ENCODE results near the gene PGA5.
"Not testable (repeated sequence)": the region's sequence is repeated elsewhere in the genome, so short reads cannot be mapped to it uniquely, and the experiment has no call there.

Gene PGA5

DNA sequence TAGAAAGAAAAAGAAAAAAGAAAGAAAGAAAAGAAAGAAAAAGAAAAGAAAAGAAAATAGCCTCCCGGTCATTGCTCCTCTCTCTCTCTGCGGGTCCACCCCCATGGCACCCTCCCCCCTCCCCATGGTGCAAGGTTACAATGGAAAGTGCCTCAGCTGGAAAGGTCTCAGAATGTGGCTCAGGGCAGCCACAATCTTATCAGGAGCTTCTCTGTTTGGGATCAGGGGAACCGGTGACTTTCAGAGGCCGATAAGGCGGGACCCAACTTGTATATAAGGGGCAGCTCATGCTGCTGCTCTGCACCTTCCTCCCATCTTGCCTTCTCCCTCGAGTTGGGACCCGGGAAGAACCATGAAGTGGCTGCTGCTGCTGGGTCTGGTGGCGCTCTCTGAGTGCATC lies at the start of gene PGA5:
PGA5 (plus strand) TSS at position 301 of the 400 bp plus-strand sequence; CDS start at position 353, 52 bp downstream.
- H3K4me3 ChIP-seq (ENCODE audit: low read length), result not testable (repeated sequence)

GRCh38 chr11:61193596-61193995 lies 47.4 kb upstream of the PGA5 start:
- no peak overlapping the region for H3K4me3 ChIP-seq (ENCODE audit: low read length)
- no peak for TF ChIP-seq ZNF274 (IDR thresholded peaks at IDR 0.05; ENCODE audit: low read depth, low read length)

DNA sequence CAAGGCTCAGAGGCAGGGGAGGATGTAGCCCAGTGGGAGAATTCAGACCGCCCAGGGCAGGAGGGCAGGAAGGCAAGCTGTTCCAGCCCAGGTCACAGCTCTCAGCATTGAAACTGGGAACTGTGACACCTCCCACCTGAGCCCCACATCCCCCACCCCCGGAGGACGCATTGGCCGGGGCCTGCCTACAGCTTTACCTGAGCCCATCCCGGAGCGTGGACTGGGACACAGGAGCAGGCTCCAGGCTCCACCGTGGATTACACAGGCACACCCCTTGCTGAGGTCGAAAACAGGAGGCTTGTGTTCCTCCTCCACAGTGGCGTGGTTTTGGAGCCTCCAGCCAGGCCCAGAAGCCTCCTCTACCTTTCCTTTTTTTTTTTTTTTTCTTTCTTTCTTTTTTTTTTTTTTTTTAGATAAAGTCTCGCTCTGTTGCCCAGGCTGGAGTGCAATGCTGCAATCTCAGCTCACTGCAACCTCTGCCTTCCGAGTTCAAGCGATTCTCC lies 46.8 kb upstream of the PGA5 start:
- TF ChIP-seq ZNF274 (IDR thresholded peaks at IDR 0.05; ENCODE audit: low read depth, low read length), result no peak
- H3K4me3 ChIP-seq (ENCODE audit: low read length), result no peak overlapping the region

GRCh38 chr11:61194981-61195695 lies 45.8 kb upstream of the PGA5 start:
- no peak overlapping the region for H3K4me3 ChIP-seq (ENCODE audit: low read length)
- TF ChIP-seq ZNF274 (IDR thresholded peaks at IDR 0.05; ENCODE audit: low read depth, low read length), result no peak

DNA sequence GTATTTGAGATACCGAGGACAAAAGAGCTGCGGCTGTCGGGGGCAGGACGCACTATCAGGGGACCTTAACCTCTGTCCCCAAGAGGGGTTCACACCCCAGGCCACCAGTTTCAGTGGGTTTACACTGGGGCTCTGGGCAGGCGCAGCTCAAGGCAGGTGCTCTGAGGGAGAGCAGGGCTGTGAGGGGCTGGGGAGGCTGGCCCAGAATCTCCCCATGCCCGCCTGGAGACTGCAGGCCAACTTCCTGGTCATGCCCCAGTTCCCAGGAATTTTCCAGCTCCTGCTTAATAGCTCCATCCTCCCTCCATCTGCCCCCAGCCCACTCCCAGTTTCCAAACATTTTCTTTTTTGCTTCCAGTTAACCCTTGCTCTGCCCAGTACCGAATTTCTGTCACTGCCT lies 45.3 kb upstream of the PGA5 start:
- TF ChIP-seq ZNF274 (IDR thresholded peaks at IDR 0.05; ENCODE audit: low read depth, low read length), result no peak
- H3K4me3 ChIP-seq (ENCODE audit: low read length), result no peak overlapping the region

- no peak overlapping the region for H3K4me3 ChIP-seq (ENCODE audit: low read length)
- TF ChIP-seq ZNF274 (IDR thresholded peaks at IDR 0.05; ENCODE audit: low read depth, low read length), result no peak
These were observed 42.6 kb upstream of the PGA5 start for GRCh38 chr11:61198361-61198760.

GRCh38 chr11:61198948-61199523 lies 41.9 kb upstream of the PGA5 start:
- no peak overlapping the region for H3K4me3 ChIP-seq (ENCODE audit: low read length)
- no peak for TF ChIP-seq ZNF274 (IDR thresholded peaks at IDR 0.05; ENCODE audit: low read depth, low read length)

DNA sequence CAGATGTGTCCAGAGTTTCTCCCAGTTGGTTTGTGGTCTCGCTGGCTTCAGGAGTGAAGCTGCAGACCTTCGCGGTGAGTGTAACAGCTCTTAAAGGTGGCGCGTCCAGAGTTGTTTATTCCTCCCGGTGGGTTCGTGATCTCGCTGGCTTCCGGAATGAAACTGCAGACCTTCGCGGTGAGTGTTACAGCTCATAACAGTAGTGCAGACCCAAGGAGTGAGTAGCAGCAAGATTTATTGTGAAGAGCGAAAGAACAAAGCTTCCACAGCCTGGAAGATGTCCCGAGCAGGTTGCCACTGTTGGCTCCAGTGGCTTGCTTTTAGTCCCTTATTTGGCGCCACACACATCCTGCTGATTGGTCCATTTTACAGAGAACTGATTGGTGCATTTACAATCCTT lies 39.5 kb upstream of the PGA5 start:
- no peak for TF ChIP-seq ZNF274 (IDR thresholded peaks at IDR 0.05; ENCODE audit: low read depth, low read length)
- no peak overlapping the region for H3K4me3 ChIP-seq (ENCODE audit: low read length)

GRCh38 chr11:61202950-61203746 lies 37.8 kb upstream of the PGA5 start, which contains the start of gene PGA3:
PGA3 (plus strand) TSS chr11:61203515; CDS start chr11:61203565, 50 bp downstream.
- H3K4me3 ChIP-seq (ENCODE audit: low read length), result not testable (repeated sequence)

DNA sequence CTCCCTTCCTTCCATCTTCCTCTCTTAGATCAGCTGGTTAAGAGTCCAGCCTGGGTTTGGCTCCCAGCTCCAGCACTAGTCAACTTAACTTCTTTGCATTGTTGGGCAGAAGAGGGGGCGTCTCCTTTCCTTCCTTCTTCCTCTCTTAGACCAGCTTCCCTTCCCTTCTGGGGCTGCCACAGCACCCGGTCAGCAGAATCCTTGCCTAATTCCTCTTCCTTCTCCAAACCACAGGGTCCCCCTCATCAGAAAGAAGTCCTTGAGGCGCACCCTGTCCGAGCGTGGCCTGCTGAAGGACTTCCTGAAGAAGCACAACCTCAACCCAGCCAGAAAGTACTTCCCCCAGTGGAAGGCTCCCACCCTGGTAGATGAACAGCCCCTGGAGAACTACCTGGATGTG lies 37.1 kb upstream of the PGA5 start:
- H3K4me3 ChIP-seq (ENCODE audit: low read length), result not testable (repeated sequence)

DNA sequence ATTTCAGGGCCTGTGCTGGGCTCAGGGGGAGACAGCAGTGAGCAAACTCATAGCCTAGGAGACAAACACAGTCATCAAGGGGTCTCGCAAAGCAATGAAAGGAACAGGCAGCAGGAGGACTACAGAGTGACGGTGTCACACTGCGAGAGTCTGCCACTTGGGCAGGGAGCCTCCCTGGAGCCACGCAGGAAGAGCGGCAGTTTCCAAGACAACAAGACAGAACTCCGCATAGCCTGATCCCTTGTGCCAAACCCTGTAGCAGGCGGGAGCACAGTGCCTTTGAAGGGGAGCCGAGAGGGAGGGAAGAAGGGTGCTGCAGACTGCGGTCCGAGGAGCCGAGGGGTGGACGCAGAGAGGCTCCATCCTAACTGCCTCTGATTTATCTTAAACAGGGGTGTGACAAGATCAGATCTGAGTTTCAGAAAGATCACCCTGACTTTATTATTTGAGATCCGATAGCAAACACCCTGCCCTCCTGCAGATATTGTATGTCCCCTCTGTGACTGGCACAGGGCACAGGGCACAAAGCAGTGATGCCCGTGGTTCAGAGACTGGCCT lies 36.4 kb upstream of the PGA5 start:
- not testable (repeated sequence) for H3K4me3 ChIP-seq (ENCODE audit: low read length)

GRCh38 chr11:61207636-61208310 lies 33.2 kb upstream of the PGA5 start:
- H3K4me3 ChIP-seq (ENCODE audit: low read length), result not testable (repeated sequence)

GRCh38 chr11:61210629-61211028 lies 30.3 kb upstream of the PGA5 start:
- H3K4me3 ChIP-seq (ENCODE audit: low read length), result not testable (repeated sequence)

GRCh38 chr11:61211327-61211952 lies 29.5 kb upstream of the PGA5 start:
- H3K4me3 ChIP-seq (ENCODE audit: low read length), result not testable (repeated sequence)

- H3K4me3 ChIP-seq (ENCODE audit: low read length), result not testable (repeated sequence)
These were observed 28.8 kb upstream of the PGA5 start for GRCh38 chr11:61212202-61212601.

GRCh38 chr11:61213711-61214324 lies 27.2 kb upstream of the PGA5 start:
- H3K4me3 ChIP-seq (ENCODE audit: low read length), result not testable (repeated sequence)

DNA sequence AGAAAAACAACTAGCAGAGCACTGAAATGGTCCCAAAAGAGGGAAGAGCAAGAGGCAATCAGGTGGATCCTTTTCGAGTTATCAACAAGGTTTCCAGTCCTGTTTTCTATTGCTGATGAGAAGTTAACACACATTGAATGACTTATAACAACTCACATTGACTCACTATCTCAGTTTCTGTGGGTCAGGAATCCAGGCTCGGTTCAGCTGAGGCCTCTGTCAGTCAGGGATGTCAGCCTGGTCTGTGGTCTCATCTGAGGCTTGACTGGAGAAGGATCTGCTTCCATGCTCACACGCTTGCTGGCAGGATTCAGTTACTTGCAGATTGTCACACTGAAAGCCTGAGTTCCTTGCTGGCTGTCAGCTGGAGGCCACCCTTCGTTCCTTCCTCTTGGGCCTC lies 22.7 kb upstream of the PGA5 start:
- H3K4me3 ChIP-seq (ENCODE audit: low read length), result not testable (repeated sequence)

DNA sequence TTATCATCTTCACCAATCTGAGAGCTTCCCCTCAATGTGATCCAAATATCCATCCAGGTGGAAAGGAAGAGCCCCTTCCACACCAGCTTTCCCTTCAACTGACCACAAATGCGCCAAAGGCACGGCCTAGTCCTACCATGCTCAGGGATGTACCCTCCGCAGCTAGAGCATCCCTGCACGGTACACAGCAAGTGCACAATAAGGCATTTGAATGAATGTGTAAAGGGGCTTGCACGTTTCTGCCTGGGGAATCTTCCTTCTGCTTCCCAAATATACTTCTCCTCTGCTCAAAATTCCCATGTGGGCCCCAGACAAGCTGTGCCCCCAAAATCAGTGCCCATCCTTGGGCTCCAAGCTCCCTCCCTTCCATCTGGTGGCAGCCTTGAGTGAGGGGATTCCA lies 22.0 kb upstream of the PGA5 start:
- not testable (repeated sequence) for H3K4me3 ChIP-seq (ENCODE audit: low read length)

DNA sequence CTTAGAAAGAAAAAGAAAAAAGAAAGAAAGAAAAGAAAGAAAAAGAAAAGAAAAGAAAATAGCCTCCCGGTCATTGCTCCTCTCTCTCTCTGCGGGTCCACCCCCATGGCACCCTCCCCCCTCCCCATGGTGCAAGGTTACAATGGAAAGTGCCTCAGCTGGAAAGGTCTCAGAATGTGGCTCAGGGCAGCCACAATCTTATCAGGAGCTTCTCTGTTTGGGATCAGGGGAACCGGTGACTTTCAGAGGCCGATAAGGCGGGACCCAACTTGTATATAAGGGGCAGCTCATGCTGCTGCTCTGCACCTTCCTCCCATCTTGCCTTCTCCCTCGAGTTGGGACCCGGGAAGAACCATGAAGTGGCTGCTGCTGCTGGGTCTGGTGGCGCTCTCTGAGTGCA lies 18.9 kb upstream of the PGA5 start, which contains the start of gene PGA4:
PGA4 (plus strand) TSS at position 301 of the 400 bp plus-strand sequence; CDS start at position 355, 54 bp downstream.
- H3K4me3 ChIP-seq (ENCODE audit: low read length), result not testable (repeated sequence)
